GM19397 (cell line): Measurements from ENCODE around the gene FRAS1.
"Not testable (repeated sequence)": the region's sequence is repeated elsewhere in the genome, so short reads cannot be mapped to it uniquely, and the experiment has no call there.

Source experiments
- ATAC-seq: cut with Tn5 transposase; IDR thresholded peaks from one replicate; pipeline ENCODE4 v1.9.1; 2021; ENCODE audit warnings: mild to moderate bottlenecking, moderate library complexity; ENCODE audit not compliant: unreplicated experiment

Gene FRAS1

DNA sequence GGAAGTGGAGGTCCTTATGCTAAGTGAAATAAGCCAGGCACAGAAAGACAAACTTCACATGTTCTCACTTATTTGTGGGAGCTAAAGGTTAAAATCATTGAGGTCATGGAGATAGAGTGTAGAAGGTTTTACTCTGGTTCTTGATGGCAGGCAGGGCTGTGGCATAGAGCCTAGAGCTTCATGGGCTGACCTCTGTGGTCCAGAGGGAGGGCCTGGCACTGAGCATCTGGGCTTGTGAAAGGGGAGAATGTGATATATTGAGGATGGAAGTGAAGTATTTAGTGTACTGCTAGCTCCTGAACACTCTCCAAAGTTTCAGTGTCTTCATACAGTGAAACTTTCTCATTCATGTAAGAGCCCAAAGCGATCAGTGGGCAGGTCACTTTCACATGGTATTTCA lies 423.2 kb downstream of the FRAS1 start:
- ATAC-seq: no peak

DNA sequence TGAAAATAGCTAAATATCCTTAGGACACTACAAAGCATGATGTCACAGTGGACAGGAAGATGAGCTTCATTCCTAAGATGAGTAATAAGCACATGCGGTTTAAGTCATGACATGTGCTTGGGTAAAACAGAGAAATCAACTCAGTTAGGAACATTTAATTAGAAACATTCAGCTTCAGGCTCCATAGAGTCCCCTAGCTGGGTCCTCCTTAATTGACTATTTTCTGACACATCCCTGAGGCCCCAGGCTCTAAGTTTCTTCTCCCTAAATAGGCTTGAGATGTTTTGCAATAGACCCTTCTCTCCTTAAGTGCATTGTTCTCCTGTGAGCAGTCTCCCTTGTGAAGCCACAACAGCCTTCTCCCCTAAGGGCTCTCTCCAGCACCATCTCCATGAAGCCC lies 424.1 kb downstream of the FRAS1 start:
- ATAC-seq: no peak

DNA sequence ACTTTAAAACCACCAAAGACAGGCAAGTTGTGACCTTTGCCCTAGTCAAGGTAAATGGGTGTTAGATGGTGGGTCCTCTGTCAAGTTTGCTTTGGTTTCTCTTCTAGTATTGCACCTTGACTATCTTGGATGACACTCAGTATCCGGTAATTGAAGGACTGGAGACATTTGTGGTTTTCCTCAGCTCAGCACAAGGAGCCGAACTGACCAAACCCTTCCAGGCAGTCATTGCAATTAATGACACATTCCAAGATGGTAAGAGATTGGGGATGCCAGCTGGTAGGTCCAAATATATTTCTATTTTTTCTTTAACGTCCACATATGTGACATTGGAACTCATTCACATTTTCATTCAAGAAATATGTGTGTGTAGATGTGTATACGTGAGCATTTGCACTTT lies 425.2 kb downstream of the FRAS1 start:
- ATAC-seq: no peak

DNA sequence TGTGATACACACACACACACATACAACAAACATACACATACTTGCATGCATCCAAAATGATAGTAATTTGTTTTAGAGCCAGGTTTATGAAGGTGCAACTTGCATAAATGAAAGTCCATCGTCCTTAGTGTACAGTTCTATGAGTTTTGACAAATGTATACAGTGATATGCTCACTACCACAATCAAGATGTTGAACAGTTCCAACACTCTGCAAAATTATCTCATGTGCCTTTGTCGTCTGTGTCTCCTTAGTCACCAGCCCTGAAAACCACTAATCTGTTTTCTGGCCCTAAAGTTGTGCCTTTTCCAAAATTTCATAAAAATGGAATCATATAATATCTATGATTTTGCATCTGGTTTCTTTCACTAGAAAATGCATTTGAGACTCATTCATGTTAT lies 426.7 kb downstream of the FRAS1 start:
- ATAC-seq: no peak

DNA sequence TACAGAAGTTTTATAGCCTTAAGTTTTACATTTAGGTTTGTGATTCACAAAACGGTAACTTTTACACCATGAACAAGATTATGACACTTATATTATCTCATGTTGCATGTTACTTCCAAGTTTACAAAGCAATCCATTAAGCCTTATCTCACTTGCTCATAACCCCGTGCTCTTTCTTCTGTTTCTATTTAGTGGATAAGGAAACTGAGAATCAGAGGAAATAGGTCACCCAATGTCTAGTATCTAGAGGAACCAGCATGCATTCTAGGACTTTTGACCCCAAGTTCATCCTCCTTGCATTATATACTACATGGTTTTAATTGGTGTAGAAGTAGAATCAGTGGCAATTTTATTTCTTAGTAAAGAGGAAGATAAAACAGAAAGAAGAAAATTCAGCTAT lies 427.5 kb downstream of the FRAS1 start:
- ATAC-seq: no peak

DNA sequence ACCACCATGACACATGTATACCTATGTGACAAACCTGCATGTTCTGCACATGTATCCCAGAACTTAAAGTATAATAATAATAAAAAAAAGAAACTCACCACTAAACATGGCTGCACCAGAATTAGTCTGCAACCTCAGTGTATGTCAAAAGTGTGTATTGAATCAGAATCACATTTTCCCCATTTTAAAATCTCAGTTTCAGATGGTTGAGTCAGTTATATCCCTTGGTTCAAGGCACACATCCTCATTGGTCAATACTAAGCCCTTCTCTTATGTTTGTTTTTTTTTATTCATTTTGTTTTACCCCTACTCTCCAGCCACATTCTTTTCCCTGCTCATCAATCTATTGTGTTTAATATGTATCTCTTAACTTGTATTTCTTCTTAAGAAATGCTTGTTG lies 436.6 kb downstream of the FRAS1 start:
- no peak for ATAC-seq

DNA sequence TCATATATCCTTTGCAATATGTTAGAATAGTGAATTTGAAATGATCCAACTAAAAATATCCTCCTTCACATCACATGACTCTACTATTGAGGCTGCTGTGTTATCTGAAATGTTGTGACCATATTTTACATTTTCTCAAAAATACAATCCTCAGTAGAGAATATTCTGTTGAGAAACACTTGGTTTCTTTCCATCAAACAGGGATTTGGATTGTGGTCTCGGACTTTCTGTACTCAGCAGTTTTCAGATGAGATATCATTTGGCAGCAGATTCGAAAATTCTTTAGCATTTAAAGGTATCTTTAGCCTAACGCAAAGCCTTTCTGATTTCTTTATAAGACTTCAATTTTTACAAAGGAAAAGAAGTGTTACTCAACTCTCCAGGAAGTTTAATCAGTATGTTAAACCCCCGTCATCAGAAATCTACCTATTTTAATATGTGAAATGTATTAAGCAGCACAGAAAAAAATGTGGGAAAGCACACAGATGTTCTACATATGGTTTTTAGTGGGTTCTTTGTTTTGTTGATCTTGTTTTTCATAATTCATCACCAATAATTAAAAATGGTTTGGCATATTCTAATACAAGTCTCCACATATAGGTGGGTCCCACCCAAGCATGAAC lies 439.0 kb downstream of the FRAS1 start:
- ATAC-seq: no peak

DNA sequence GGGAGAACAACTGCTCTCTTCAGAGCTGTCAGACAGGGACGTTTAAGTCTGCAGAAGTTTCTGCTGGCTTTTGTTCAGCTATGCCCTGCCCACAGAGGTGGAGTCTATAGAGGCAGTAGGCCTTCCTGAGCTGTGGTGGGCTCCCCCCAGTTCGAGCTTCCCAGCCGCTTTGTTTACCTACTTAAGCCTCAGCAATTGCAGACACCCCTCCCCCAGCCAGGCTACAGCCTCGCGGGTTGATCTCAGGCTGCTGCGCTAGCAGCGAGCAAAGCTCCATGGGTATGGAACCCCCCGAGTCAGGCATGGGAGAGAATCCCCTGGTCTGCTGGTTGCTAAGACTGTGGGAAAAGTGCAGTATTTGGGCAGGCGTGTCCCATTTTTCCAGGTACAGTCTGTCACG lies 449.1 kb downstream of the FRAS1 start:
- not testable (repeated sequence) for ATAC-seq

DNA sequence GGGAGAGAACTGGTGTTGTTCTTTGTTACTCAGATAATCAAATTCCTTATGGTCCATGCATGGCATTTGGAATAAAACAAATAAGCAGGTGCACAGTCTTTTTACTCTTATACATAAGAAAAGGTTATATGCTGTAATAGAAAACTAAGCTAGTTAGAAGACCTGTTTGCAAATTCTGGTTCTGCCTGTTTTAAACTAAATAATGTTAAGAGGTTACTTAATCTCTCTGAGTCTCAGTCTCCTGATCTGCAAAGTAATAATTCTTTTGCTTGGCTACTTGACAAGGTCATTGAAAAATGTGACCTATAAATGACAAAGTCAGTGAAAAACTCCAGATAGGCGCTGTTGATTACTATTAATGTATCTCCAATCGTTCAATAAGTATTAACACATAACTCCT lies 451.9 kb downstream of the FRAS1 start:
- no peak for ATAC-seq

DNA sequence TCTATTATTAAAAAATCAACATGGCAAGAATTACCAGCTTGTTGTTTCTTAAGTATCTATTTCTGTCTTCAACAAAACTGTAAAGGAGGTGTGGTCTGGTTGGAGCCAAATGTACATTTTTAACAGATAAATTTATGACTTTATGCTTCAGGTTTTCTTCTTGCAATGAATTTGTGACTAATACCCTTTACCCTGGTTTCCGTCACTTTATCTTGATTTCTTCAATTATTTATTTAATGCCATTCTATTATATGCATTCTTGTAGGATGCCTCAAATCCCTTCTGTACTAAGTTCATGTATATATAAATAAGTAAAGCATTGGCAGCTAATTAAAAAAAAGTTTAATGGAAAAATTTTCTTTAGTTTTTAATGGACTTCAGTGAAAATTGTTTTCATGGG lies 453.0 kb downstream of the FRAS1 start:
- ATAC-seq: no peak

DNA sequence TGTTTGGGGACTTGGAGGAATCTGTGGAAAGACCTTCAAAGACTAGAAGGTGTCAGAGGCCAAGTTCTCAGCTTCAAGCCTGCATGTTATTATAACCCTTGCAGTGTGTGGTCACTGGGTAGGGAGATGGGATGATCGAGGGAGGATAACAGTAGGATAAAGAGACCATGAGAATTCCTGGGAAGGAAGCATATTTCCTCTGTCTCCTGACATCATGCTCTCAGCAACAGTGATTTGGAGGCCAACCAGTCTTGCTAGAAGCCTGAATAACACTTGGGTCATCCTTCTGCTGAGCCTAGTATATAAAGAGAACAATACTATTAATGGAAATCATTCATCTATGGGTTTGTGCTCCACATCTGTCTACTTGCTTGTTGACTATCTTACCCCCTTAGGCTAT lies 453.6 kb downstream of the FRAS1 start:
- no peak for ATAC-seq

DNA sequence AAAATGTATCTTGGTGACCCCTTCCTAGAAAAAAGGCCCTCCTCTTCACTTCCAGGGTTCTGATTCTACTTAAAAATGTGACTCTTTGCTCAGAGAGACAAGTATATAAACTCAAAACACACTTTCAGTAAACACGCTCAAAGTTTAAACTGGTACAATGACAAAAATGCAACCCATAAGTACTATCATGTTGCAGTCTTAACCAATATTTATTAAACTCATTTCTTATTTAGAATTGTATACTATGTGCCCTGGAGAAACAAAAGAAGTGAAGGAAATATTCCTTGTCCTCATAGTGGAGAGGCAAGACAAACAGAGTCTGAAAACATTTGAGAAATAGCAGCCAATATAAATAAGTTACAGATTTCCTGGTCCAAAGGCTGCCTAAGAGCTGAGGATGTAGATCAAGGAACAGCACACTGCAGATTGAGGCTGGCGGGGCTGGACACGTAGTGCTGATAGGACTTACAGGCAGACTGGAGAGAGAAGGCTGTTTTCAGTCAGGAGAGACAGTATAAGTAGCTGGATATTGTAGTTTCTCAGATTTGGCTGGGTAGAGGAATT lies 455.3 kb downstream of the FRAS1 start:
- no peak for ATAC-seq

DNA sequence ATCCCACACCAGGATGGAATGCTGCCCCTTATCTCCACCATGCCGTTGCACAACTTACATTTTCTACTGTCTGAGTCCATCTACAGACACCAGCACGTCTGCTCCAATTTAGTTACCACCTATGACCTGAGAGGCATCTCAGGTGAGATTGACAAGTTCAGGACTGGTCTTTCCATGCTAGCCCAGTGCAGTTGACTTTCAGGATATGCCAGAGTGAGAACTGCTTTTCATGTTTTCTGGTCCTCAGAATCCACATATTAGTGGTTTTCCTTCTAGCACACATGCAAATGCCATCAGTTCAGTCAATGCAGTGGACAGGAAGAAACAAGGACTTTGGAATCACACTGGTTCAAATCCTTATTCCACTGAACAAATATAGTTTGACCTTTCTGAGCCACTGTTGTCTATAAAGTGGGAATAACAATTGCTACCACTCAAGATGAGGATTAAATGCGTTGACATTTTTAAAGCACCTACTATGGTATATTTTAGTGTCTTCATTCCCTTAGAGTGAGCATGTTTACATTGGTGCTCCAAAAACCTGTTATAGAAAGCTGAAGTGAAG lies 456.4 kb downstream of the FRAS1 start:
- ATAC-seq: no peak

DNA sequence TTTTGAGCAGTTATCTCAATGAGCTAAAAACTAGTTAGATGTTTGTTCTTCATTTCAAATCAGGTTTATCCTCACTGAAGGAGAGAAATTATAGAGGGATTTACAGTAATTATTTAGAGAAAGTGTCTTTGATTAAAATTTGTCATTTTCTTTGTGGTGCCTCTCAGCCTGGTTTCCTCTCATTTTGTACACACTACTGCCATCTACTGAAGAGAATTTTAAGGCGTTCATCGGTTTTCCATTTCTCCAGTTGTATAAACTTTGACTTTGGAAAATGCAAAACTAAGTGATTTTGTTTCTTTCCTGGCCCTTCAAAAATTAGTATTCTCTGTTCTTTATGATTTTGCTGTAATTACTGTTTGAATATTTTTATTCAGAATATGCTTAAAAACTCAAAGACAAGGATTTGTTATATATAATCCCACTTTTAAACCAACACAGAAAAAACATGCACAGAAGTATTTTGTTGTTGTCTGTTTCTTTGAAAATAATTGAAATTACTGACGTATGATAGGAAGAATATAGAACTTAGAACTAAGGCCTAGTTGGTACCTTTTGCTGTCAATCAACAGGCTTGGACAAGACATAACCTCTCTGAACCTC lies 460.0 kb downstream of the FRAS1 start:
- ATAC-seq: no peak

DNA sequence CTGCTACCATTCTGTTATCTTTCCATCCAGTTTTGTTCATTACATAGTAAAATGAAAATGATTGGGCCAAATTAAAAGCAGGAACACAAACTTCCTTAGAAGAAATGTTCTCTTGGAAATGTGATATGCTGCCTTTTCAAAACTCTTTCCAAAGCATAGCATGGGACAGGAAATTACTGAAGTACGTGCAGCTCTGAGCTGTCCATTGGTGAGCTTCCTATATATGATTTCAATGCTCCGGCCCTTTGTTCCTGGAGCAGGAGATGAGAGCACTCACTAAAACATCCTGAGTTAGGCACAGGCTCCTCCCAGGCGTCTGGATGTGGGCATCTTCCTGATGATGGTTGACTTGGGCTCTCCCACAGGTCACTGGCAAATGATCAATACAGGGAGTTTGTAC lies 461.4 kb downstream of the FRAS1 start:
- ATAC-seq: no peak

DNA sequence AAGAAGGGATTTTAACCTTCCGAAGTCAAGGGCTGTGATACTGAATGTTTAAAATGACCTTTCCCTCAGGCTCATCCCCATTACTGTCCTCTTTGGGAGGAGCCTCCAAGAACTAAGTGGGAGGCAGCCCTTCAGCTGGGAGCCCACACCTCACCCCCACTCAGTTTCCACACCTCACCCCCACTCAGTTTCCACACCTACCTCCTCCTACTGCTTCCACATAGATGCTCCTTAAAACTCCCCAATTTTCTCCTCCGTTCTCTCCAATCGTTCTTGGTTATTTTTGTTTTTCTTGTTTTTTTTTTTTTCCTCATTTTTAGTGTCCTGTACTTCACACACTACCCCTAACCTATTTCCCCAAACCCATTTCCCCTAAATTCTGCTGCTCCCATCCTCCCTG lies 462.8 kb downstream of the FRAS1 start:
- ATAC-seq: no peak

DNA sequence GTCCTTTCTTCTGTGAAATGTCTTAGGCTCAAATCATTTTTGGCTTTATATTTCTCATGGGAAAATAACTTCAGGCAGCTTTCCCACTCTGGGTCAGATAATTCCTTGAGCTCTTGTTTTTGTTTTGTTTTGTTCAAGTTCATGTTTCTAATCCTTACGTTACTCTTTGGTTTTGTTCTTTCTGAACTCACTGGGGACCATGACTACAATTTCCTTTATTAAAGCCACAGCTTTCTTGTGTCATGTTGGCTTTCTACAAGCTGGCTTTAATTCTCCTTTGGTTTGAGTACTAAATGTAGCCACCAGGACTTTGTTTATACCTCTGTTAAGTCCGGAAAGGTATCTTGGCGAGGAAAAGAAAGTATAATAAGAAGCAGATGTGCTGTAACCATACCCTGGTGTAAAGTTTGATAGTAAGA lies 463.7 kb downstream of the FRAS1 start:
- ATAC-seq: no peak

DNA sequence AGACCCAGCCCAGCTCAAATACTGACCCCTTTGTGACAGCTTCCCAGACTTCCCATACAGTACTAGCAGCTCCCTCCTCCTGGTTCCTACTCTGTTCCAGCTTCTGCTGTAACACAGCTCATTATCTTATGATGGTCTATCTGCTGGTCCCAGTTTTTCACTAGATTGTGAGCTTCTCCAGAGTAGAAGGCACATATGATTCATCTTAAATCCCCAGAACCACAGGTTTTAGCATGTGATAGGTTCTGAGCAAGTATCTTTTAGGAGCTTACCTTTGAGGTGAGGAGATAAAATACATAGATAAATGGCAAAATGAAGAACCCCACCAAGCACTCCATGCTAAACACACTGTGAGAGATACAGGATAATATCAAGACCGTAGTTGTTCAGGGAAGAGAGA lies 466.9 kb downstream of the FRAS1 start:
- no peak for ATAC-seq

DNA sequence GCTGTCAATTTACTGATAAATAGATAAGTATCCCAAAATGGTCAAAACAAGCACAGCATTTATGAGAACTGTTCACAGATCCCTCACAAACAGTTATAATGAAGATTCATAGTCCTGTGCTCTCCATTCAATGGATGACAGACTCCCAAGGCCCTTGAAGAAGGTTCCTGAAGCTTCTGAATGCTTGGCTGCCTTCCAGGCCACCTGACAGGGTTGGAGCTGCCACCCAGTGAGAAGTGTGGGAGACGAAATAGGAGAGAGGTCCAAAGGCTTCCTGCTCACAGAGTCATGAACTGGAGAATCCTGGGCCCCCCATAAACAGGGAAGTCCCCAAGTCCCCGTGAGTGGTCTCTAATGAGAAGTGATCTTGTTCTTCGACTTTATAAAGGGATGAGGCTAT lies 468.4 kb downstream of the FRAS1 start:
- no peak for ATAC-seq

DNA sequence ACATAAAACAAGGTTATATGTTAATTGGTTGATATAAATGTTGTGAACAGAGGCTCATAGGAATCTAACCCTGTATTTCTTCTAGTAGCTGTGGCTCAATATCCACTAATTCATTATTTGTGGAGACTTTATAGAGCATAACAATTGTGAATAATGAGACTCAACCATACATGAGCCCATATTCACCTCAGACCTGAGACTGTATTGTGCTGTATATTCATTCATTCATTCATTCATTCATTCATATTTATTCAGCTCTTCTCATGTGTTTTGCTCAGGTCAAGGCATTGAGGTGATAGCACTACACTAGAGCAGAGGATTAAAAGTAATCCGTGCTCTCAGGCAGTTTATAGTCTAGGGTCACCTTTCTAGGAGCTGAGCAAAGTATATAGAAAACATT lies 470.0 kb downstream of the FRAS1 start:
- no peak for ATAC-seq

DNA sequence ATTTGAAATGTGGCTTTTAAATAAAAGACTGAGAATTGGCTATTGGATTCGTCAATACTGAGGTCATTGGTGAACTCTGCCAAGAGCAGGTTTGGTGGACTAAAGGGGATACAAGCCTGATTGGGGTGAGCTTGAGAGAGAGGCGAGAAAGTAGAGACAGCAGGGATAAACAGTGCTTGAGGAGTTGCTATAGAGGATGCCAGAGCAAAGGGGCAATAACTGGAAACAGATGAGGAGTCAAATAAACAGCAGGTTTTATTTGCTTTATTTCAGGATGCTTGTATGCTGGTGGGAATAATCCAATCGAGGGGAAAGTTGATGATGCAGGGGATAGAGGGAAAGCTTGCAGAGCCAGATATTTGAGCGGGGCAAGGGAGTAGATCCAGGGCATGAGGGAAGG lies 470.4 kb downstream of the FRAS1 start:
- ATAC-seq: no peak

DNA sequence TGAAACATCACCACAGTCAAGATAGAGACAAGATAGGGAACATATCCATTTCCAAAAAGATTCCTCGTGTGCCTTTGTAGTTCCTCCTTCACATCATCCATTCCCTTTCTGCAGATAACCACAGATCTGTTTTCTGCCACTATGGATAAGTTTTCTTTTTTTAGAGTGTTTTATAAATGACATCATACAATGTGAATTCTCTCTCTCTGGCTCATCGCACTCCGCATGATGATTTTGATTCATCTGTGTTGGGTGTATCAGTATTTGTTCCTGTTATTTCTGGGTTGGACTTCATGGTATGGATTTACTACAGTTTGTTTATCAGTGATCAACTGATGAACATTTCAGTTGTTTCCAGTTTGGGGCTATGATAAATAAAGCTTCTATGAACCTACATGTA lies 471.2 kb downstream of the FRAS1 start:
- ATAC-seq: no peak
